ENCODE results near the gene RUNX3.

Gene RUNX3

GRCh38 chr1:24927988-24928688 lies 1.9 kb downstream of the RUNX3 start:
- H3K9me3 Mint-ChIP-seq: no peaks in the 10 kb centered on the region
- H3K4me3 Mint-ChIP-seq: peak overlapping the region in 1 of 3 experiments; percentile 35
- peaks cover 18% of the 10 kb centered on the region for H3K4me1 Mint-ChIP-seq
- H3K27ac Mint-ChIP-seq: no peak overlapping the region
- peaks cover 93% of the 10 kb centered on the region for H3K27me3 Mint-ChIP-seq (ENCODE audit: low read depth)
- no peaks in the 10 kb centered on the region for H3K36me3 Mint-ChIP-seq (ENCODE audit: low read depth)
- no peak for TF ChIP-seq CTCF (IDR thresholded peaks at IDR 0.05; ENCODE audit: unreplicated experiment in 3 of 3)

- no peak for TF ChIP-seq CTCF (IDR thresholded peaks at IDR 0.05; ENCODE audit: unreplicated experiment in 3 of 3)
- Mint-ChIP-seq H3K27ac (no peak overlapping the region), H3K4me1 (peaks cover 18% of the 10 kb centered on the region), H3K27me3 (ENCODE audit: low read depth) (peaks cover 93% of the 10 kb centered on the region), H3K9me3 (no peaks in the 10 kb centered on the region), H3K4me3 (no peak overlapping the region), H3K36me3 (ENCODE audit: low read depth) (no peaks in the 10 kb centered on the region)
Observed at GRCh38 chr1:24927473-24927872, 2.6 kb downstream of the RUNX3 start.

- Mint-ChIP-seq H3K36me3 (ENCODE audit: low read depth) (no peaks in the 10 kb centered on the region), H3K4me1 (peaks cover 18% of the 10 kb centered on the region), H3K27ac (no peak overlapping the region), H3K27me3 (ENCODE audit: low read depth) (peaks cover 91% of the 10 kb centered on the region), H3K9me3 (no peaks in the 10 kb centered on the region), H3K4me3 (peak overlapping the region; percentile 33 to 41 (median 34))
- no peak for TF ChIP-seq CTCF (IDR thresholded peaks at IDR 0.05; ENCODE audit: unreplicated experiment in 3 of 3)
Observed at GRCh38 chr1:24926563-24927249, 3.4 kb downstream of the RUNX3 start.

GRCh38 chr1:24925963-24926362 lies 4.1 kb downstream of the RUNX3 start:
- Mint-ChIP-seq H3K36me3 (ENCODE audit: low read depth) (no peaks in the 10 kb centered on the region), H3K27ac (no peak overlapping the region), H3K4me3 (peak overlapping the region in 2 of 3 experiments; percentile 33 to 34), H3K4me1 (peaks cover 12% of the 10 kb centered on the region), H3K9me3 (no peaks in the 10 kb centered on the region), H3K27me3 (ENCODE audit: low read depth) (peaks cover 86% of the 10 kb centered on the region)
- TF ChIP-seq CTCF (IDR thresholded peaks at IDR 0.05; ENCODE audit: unreplicated experiment in 3 of 3): no peak

GRCh38 chr1:24925082-24925779 lies 4.8 kb downstream of the RUNX3 start:
- no peaks in the 10 kb centered on the region for H3K9me3 Mint-ChIP-seq
- TF ChIP-seq CTCF (IDR thresholded peaks at IDR 0.05; ENCODE audit: unreplicated experiment in 3 of 3): no peak
- no peak overlapping the region for H3K27ac Mint-ChIP-seq
- H3K4me1 Mint-ChIP-seq: peaks cover 19% of the 10 kb centered on the region
- H3K4me3 Mint-ChIP-seq: no peak overlapping the region
- H3K27me3 Mint-ChIP-seq (ENCODE audit: low read depth): peaks cover 87% of the 10 kb centered on the region
- H3K36me3 Mint-ChIP-seq (ENCODE audit: low read depth): no peaks in the 10 kb centered on the region
